ENCODE results near the gene ALG14. TPM values are rescaled to one million over a fixed set of nuclear protein-coding genes. Genes with fewer than 3 reads are reported as not detected.

Gene ALG14
- total and polyA plus RNA-seq, 2 donors from 2014 or later: 8.6 to 11.3 TPM

- no peaks in the 10 kb centered on the region for H3K4me1 ChIP-seq (ENCODE audit: control insufficient read depth in 2 of 3, insufficient read depth in 2 of 3, low read depth in 1 of 3, low read length in 3 of 3)
- no peak overlapping the region for H3K9ac ChIP-seq (ENCODE audit: low read length in 3 of 3)
- no peak for FAIRE-seq
- H3K27me3 ChIP-seq (ENCODE audit: control insufficient read depth, insufficient read depth, low read length): no peaks in the 10 kb centered on the region
- H3K36me3 ChIP-seq (ENCODE audit: control insufficient read depth in 2 of 3, insufficient read depth in 3 of 3, low read length in 3 of 3): no peaks in the 10 kb centered on the region
- intact Hi-C loops (cut with DNase I): no loop called here
- no peak overlapping the region for H3K4me3 ChIP-seq (ENCODE audit: low read length in 3 of 3)
- no peak for DNase-seq
- no peak for TF ChIP-seq CTCF (IDR thresholded peaks at IDR 0.05; ENCODE audit: borderline replicate concordance, extremely low read depth, insufficient read depth)
- no peak overlapping the region for H3K27ac ChIP-seq (ENCODE audit: low read depth in 2 of 2, low read length in 2 of 2)
- H3K9me3 ChIP-seq (ENCODE audit: control insufficient read depth in 2 of 3, insufficient read depth in 1 of 3, low read length in 3 of 3): no peaks in the 10 kb centered on the region
These were observed 7.7 kb upstream of the ALG14 start for GRCh38 chr1:95080446-95080845.

- Histone ChIP-seq H3K27me3 (ENCODE audit: control insufficient read depth, insufficient read depth, low read length) (no peaks in the 10 kb centered on the region), H3K4me1 (ENCODE audit: control insufficient read depth in 2 of 3, insufficient read depth in 2 of 3, low read depth in 1 of 3, low read length in 3 of 3) (peaks cover 0 to 9% (median 0%) of the 10 kb centered on the region in 3 donors), H3K9ac (ENCODE audit: low read length in 3 of 3) (no peak overlapping the region), H3K4me3 (ENCODE audit: low read length in 3 of 3) (no peak overlapping the region), H3K9me3 (ENCODE audit: control insufficient read depth in 2 of 3, insufficient read depth in 1 of 3, low read length in 3 of 3) (no peaks in the 10 kb centered on the region), H3K27ac (ENCODE audit: low read depth in 2 of 2, low read length in 2 of 2) (no peak overlapping the region), H3K36me3 (ENCODE audit: control insufficient read depth in 2 of 3, insufficient read depth in 3 of 3, low read length in 3 of 3) (no peaks in the 10 kb centered on the region)
- intact Hi-C loops (cut with DNase I): no loop called here
- FAIRE-seq (no peak), DNase-seq (no peak)
- TF ChIP-seq CTCF (IDR thresholded peaks at IDR 0.05; ENCODE audit: borderline replicate concordance, extremely low read depth, insufficient read depth): no peak
These were observed 3.3 kb upstream of the ALG14 start for GRCh38 chr1:95076034-95076433.

- H3K36me3 ChIP-seq (ENCODE audit: control insufficient read depth in 2 of 3, insufficient read depth in 3 of 3, low read length in 3 of 3): no peaks in the 10 kb centered on the region
- no peak for FAIRE-seq
- no peak for TF ChIP-seq CTCF (IDR thresholded peaks at IDR 0.05; ENCODE audit: borderline replicate concordance, extremely low read depth, insufficient read depth)
- no peak for DNase-seq
- intact Hi-C loops (cut with DNase I): no loop called here
- H3K9me3 ChIP-seq (ENCODE audit: control insufficient read depth in 2 of 3, insufficient read depth in 1 of 3, low read length in 3 of 3): no peaks in the 10 kb centered on the region
- peak overlapping the region; percentile 96 to 97 for H3K27ac ChIP-seq (ENCODE audit: low read depth in 2 of 2, low read length in 2 of 2)
- no peaks in the 10 kb centered on the region for H3K27me3 ChIP-seq (ENCODE audit: control insufficient read depth, insufficient read depth, low read length)
- peak overlapping the region; percentile 92 to 99 (median 97) for H3K4me3 ChIP-seq (ENCODE audit: low read length in 3 of 3)
- H3K4me1 ChIP-seq (ENCODE audit: control insufficient read depth in 2 of 3, insufficient read depth in 2 of 3, low read depth in 1 of 3, low read length in 3 of 3): peaks cover 0 to 12% (median 0%) of the 10 kb centered on the region in 3 donors
- H3K9ac ChIP-seq (ENCODE audit: low read length in 3 of 3): peak overlapping the region; percentile 91 to 97 (median 91)
These were observed 695 bp upstream of the ALG14 start for GRCh38 chr1:95073446-95073845.

- H3K36me3 ChIP-seq (ENCODE audit: control insufficient read depth in 2 of 3, insufficient read depth in 3 of 3, low read length in 3 of 3): no peaks in the 10 kb centered on the region
- H3K9ac ChIP-seq (ENCODE audit: low read length in 3 of 3): peak overlapping the region; percentile 91 to 97 (median 91)
- H3K9me3 ChIP-seq (ENCODE audit: control insufficient read depth in 2 of 3, insufficient read depth in 1 of 3, low read length in 3 of 3): no peaks in the 10 kb centered on the region
- peak overlapping the region; percentile 55 to 96 for H3K27ac ChIP-seq (ENCODE audit: low read depth in 2 of 2, low read length in 2 of 2)
- peak overlapping the region; percentile 92 to 99 (median 97) for H3K4me3 ChIP-seq (ENCODE audit: low read length in 3 of 3)
- H3K27me3 ChIP-seq (ENCODE audit: control insufficient read depth, insufficient read depth, low read length): no peaks in the 10 kb centered on the region
- intact Hi-C loops (cut with DNase I): no loop called here
- no peak for TF ChIP-seq CTCF (IDR thresholded peaks at IDR 0.05; ENCODE audit: borderline replicate concordance, extremely low read depth, insufficient read depth)
- FAIRE-seq: no peak
- H3K4me1 ChIP-seq (ENCODE audit: control insufficient read depth in 2 of 3, insufficient read depth in 2 of 3, low read depth in 1 of 3, low read length in 3 of 3): peaks cover 0 to 12% (median 0%) of the 10 kb centered on the region in 3 donors
- DNase-seq: no peak
These were observed 634 bp downstream of the ALG14 start for GRCh38 chr1:95072117-95072516.

Data from kidney (tissue), 14 donors.